SH-SY5Y (cell line): ENCODE data around the gene DOCK9.

Source experiments
- GATA2 ChIP-seq: IDR thresholded peaks from 2 replicates; pipeline ENCODE4 v1.6.1; 2011; ENCODE audit warnings: mild to moderate bottlenecking, low read depth, low read length
- GATA3 ChIP-seq: IDR thresholded peaks from 2 replicates; pipeline ENCODE4 v1.6.1; 2011; ENCODE audit warnings: low read depth, mild to moderate bottlenecking, low read length, moderate library complexity

GRCh38 chr13:98866882-98867281, 111.0 kb downstream of the DOCK9 start:
- TF ChIP-seq GATA3 (no peak), GATA2 (no peak)
